C1 segment of cervical spinal cord (tissue), 14 donors: ENCODE data around the gene INSM2.

ENCODE experiments used
- DNase-seq, 14 donors: peaks; one replicate each; lab custom pipeline; 2025; lab: John Stamatoyannopoulos, UW

Gene INSM2

GRCh38 chr14:35543006-35543405, 9.0 kb downstream of the INSM2 start:
- no peak for DNase-seq

- no peak for DNase-seq
These were observed 15.6 kb downstream of the INSM2 start for GRCh38 chr14:35549551-35549950.

GRCh38 chr14:35551081-35551480, 17.1 kb downstream of the INSM2 start:
- DNase-seq: no peak

- no peak for DNase-seq
These were observed 19.8 kb downstream of the INSM2 start for GRCh38 chr14:35553808-35554207.

GRCh38 chr14:35556548-35556947, 22.6 kb downstream of the INSM2 start:
- DNase-seq: no peak

GRCh38 chr14:35557221-35557747, 23.3 kb downstream of the INSM2 start:
- no peak for DNase-seq

GRCh38 chr14:35558680-35559079, 24.7 kb downstream of the INSM2 start:
- DNase-seq: peak in 4 of 14 donors; percentile 11 to 36 (median 25)

- DNase-seq: no peak
These were observed 32.0 kb downstream of the INSM2 start for GRCh38 chr14:35565871-35566464.

GRCh38 chr14:35571598-35571997, 37.6 kb downstream of the INSM2 start:
- DNase-seq: no peak

GRCh38 chr14:35573911-35574310, 39.9 kb downstream of the INSM2 start:
- no peak for DNase-seq

- DNase-seq: no peak
These were observed 42.3 kb downstream of the INSM2 start for GRCh38 chr14:35576260-35576659.

GRCh38 chr14:35576856-35577255, 42.9 kb downstream of the INSM2 start:
- no peak for DNase-seq

GRCh38 chr14:35578135-35578534, 44.2 kb downstream of the INSM2 start:
- DNase-seq: no peak

- no peak for DNase-seq
These were observed 44.7 kb downstream of the INSM2 start for GRCh38 chr14:35578639-35579038.
